ENCODE results near the gene STX4. TPM values are rescaled to one million over a fixed set of nuclear protein-coding genes. Genes with fewer than 3 reads are reported as not detected.

STX4 gene
- total and polyA plus RNA-seq, 2 donors from 2014 or later = 60.6 to 61.2 TPM

DNA sequence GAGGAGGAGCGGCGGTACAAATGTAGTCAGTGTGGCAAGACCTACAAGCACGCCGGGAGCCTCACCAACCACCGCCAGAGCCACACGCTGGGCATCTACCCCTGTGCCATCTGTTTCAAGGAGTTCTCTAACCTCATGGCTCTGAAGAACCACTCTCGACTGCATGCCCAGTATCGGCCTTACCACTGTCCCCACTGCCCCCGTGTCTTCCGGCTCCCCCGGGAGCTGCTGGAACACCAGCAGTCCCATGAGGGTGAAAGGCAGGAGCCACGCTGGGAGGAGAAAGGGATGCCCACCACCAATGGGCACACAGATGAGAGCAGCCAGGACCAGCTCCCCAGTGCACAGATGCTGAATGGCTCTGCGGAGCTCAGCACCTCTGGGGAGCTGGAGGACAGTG lies 43.7 kb downstream of the STX4 start:
- Histone ChIP-seq H3K36me3 (ENCODE audit: control insufficient read depth in 2 of 3, insufficient read depth in 3 of 3, low read length in 3 of 3) (peaks cover 4 to 25% (median 20%) of the 10 kb centered on the region in 3 donors), H3K9ac (ENCODE audit: low read length in 3 of 3) (no peak overlapping the region), H3K4me3 (ENCODE audit: low read length in 3 of 3) (no peak overlapping the region), H3K4me1 (ENCODE audit: control insufficient read depth in 2 of 3, insufficient read depth in 2 of 3, low read depth in 1 of 3, low read length in 3 of 3) (peaks cover 0 to 15% (median 4%) of the 10 kb centered on the region in 3 donors), H3K27ac (ENCODE audit: low read depth in 2 of 2, low read length in 2 of 2) (no peak overlapping the region), H3K9me3 (ENCODE audit: control insufficient read depth in 2 of 3, insufficient read depth in 1 of 3, low read length in 3 of 3) (no peaks in the 10 kb centered on the region), H3K27me3 (ENCODE audit: control insufficient read depth, insufficient read depth, low read length) (no peaks in the 10 kb centered on the region)
- DNase-seq = no peak
- TF ChIP-seq, protein P1, sequence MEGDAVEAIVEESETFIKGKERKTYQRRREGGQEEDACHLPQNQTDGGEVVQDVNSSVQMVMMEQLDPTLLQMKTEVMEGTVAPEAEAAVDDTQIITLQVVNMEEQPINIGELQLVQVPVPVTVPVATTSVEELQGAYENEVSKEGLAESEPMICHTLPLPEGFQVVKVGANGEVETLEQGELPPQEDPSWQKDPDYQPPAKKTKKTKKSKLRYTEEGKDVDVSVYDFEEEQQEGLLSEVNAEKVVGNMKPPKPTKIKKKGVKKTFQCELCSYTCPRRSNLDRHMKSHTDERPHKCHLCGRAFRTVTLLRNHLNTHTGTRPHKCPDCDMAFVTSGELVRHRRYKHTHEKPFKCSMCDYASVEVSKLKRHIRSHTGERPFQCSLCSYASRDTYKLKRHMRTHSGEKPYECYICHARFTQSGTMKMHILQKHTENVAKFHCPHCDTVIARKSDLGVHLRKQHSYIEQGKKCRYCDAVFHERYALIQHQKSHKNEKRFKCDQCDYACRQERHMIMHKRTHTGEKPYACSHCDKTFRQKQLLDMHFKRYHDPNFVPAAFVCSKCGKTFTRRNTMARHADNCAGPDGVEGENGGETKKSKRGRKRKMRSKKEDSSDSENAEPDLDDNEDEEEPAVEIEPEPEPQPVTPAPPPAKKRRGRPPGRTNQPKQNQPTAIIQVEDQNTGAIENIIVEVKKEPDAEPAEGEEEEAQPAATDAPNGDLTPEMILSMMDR (IDR thresholded peaks at IDR 0.05; ENCODE audit: borderline replicate concordance, extremely low read depth, insufficient read depth) = no peak
- no peak for FAIRE-seq
- intact Hi-C loops (cut with DNase I) = no loop called here

- intact Hi-C loops (cut with DNase I) = no loop called here
- FAIRE-seq (no peak), DNase-seq (no peak)
- Histone ChIP-seq H3K4me3 (ENCODE audit: low read length in 3 of 3) (no peak overlapping the region), H3K27me3 (ENCODE audit: control insufficient read depth, insufficient read depth, low read length) (no peaks in the 10 kb centered on the region), H3K4me1 (ENCODE audit: control insufficient read depth in 2 of 3, insufficient read depth in 2 of 3, low read depth in 1 of 3, low read length in 3 of 3) (peaks cover 0 to 8% (median 4%) of the 10 kb centered on the region in 3 donors), H3K36me3 (ENCODE audit: control insufficient read depth in 2 of 3, insufficient read depth in 3 of 3, low read length in 3 of 3) (peaks cover 4 to 25% (median 20%) of the 10 kb centered on the region in 3 donors), H3K9me3 (ENCODE audit: control insufficient read depth in 2 of 3, insufficient read depth in 1 of 3, low read length in 3 of 3) (no peaks in the 10 kb centered on the region), H3K9ac (ENCODE audit: low read length in 3 of 3) (no peak overlapping the region), H3K27ac (ENCODE audit: low read depth in 2 of 2, low read length in 2 of 2) (no peak overlapping the region)
- TF ChIP-seq, protein P1 (IDR thresholded peaks at IDR 0.05; ENCODE audit: borderline replicate concordance, extremely low read depth, insufficient read depth) = no peak
Observed at GRCh38 chr16:31077592-31078396, 44.4 kb downstream of the STX4 start.

GRCh38 chr16:31078597-31079341 lies 45.4 kb downstream of the STX4 start:
- Histone ChIP-seq H3K27me3 (ENCODE audit: control insufficient read depth, insufficient read depth, low read length) (no peaks in the 10 kb centered on the region), H3K9me3 (ENCODE audit: control insufficient read depth in 2 of 3, insufficient read depth in 1 of 3, low read length in 3 of 3) (no peaks in the 10 kb centered on the region), H3K9ac (ENCODE audit: low read length in 3 of 3) (no peak overlapping the region), H3K36me3 (ENCODE audit: control insufficient read depth in 2 of 3, insufficient read depth in 3 of 3, low read length in 3 of 3) (peaks cover 4 to 25% (median 20%) of the 10 kb centered on the region in 3 donors), H3K4me3 (ENCODE audit: low read length in 3 of 3) (no peak overlapping the region), H3K27ac (ENCODE audit: low read depth in 2 of 2, low read length in 2 of 2) (no peak overlapping the region), H3K4me1 (ENCODE audit: control insufficient read depth in 2 of 3, insufficient read depth in 2 of 3, low read depth in 1 of 3, low read length in 3 of 3) (peaks cover 0 to 8% (median 4%) of the 10 kb centered on the region in 3 donors)
- FAIRE-seq (no peak), DNase-seq (no peak)
- TF ChIP-seq, protein P1 (IDR thresholded peaks at IDR 0.05; ENCODE audit: borderline replicate concordance, extremely low read depth, insufficient read depth) = no peak
- intact Hi-C loops (cut with DNase I) = no loop called here
